GM13976 (cell line): ENCODE data around the gene TPP2.

Experiments
- DNase-seq: peaks from one replicate; pipeline ENCODE4 v3.0.0; 2012; ENCODE audit warnings: low spot score
- in situ Hi-C: fragments of 300-500 bp; cut with MboI; formaldehyde crosslinking; loops from one replicate; pipeline ENCODE4 v1.12.0; 2022; ENCODE audit warnings: low sequenced_read_pairs, mixed read lengths, inconsistent platforms; ENCODE audit not compliant: unreplicated experiment
- TF ChIP-seq, protein P1 (sequence below): IDR thresholded peaks from 2 replicates; pipeline ENCODE4 v1.5.1; 2012; ENCODE audit warnings: borderline replicate concordance, mild to moderate bottlenecking; ENCODE audit not compliant: insufficient read depth; ENCODE audit errors: extremely low read depth, missing control alignments, control extremely low read depth

Gene TPP2

DNA sequence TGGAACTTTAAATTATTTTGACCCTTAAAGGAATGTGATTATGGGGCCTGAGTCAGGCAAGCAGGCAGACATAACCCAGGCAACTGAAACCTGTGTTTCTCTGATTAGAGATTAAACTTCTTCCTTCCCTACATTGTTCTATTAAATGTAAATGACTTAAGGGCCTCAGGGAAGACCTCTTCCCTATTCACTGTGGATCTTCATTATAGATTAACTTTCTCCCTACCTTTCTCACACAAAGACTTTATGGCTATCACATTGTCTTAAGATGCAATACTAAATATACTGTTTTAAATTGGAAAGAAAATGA, 106.9 kb downstream of the TPP2 start:
- TF ChIP-seq, protein P1, sequence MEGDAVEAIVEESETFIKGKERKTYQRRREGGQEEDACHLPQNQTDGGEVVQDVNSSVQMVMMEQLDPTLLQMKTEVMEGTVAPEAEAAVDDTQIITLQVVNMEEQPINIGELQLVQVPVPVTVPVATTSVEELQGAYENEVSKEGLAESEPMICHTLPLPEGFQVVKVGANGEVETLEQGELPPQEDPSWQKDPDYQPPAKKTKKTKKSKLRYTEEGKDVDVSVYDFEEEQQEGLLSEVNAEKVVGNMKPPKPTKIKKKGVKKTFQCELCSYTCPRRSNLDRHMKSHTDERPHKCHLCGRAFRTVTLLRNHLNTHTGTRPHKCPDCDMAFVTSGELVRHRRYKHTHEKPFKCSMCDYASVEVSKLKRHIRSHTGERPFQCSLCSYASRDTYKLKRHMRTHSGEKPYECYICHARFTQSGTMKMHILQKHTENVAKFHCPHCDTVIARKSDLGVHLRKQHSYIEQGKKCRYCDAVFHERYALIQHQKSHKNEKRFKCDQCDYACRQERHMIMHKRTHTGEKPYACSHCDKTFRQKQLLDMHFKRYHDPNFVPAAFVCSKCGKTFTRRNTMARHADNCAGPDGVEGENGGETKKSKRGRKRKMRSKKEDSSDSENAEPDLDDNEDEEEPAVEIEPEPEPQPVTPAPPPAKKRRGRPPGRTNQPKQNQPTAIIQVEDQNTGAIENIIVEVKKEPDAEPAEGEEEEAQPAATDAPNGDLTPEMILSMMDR = no peak
- no peak for DNase-seq
- in situ Hi-C loops = no loop called here

- DNase-seq = no peak
- in situ Hi-C loops = no loop called here
- TF ChIP-seq, protein P1 = no peak
These were observed 107.7 kb downstream of the TPP2 start for GRCh38 chr13:102704238-102705058.

GRCh38 chr13:102707467-102707866, 110.7 kb downstream of the TPP2 start:
- DNase-seq = no peak
- in situ Hi-C loops = no loop called here
- TF ChIP-seq, protein P1 = no peak

DNA sequence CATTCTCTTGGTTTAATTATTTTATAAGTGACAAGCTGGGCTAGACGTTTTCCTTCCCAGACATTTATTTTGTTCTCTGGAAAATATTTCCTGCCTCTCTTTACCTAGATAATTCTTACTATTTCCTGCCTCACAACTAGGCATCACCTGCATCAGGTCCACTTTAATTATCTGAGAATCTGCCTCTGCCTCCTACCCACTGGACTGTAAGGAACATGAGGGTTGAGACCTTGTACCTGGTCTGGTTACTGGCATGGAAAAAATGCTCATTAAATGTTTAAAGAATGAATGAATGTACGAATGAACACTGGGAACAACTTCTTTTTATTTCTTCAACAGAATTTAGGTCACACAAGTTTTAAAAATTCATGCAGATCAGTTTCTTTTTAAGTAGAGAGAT, 111.4 kb downstream of the TPP2 start:
- TF ChIP-seq, protein P1 = no peak
- DNase-seq = no peak
- in situ Hi-C loops = no loop called here

DNA sequence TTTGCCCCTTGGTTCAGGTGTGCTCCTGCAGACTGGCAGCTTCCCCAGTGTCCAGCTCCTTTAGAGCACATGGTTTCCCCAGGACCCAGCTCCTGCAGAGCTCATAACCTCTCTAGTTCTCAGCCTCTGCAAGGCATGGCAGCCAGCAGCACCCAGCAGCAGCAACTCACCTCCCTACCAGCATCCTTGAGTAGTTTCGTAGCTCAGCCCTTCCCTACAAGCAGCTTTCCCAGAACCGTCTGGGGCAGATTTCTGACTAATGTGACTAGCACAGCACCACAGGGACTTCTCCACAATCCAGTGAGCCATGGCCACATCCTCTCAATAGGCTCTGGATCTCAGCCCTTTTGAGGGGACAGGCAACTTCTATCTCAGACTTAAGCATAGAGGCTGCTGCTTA, 112.2 kb downstream of the TPP2 start:
- DNase-seq = no peak
- in situ Hi-C loops = no loop called here

DNA sequence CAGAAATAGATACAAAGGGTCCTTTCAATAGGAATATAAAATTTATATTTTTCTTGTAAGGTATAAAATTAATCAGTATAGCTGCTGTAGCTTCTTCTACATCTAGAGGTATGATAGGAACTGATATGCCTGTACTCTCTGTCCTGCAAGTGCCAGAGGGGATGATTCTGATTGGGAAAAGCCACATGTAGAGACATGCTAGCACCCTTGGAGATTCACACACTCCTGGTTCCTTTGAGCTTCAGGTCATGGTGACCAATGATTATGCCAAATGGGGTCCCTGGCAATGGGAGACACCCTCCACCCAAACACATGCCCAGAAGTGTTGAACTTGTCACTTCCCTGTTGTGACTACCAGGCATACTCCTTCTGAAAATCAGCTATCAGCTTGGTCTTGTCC, 112.8 kb downstream of the TPP2 start:
- TF ChIP-seq, protein P1 = no peak

More for the DNA sequence above, 112.2 kb downstream of the TPP2 start:
- TF ChIP-seq, protein P1 = no peak

More for the DNA sequence above, 112.8 kb downstream of the TPP2 start:
- in situ Hi-C loops = no loop called here
- no peak for DNase-seq
